ENCODE data around the gene CECR2. TPM values are rescaled to one million over a fixed set of nuclear protein-coding genes. Genes with fewer than 3 reads are reported as not detected.

Gene CECR2
- total RNA-seq, 1 experiment from 2014 or later = 111 TPM

DNA sequence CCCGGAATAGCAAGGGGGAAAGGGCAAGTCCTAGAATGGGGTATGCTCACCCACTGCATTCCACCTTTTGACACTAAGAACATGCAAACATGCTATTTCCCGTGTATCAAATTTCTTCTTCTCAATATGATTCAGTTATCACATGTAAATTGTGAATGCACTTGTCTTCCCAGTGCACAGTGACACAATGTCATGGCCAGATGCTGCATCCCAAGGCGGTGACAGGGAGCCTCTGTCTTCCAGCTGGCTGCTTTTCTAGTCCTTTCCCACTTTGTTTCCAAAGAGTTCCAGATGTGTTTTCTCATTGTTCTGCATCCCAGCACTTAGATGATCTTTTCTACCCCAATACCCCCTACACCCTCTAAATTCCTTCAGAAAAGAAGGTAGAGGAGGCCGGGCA is 206.4 kb downstream of the CECR2 start:
- ATAC-seq = no peak
- H3K9me3 Mint-ChIP-seq = no peaks in the 10 kb centered on the region
- H3K27me3 Mint-ChIP-seq (ENCODE audit: low read depth) = no peaks in the 10 kb centered on the region
- H3K27ac Mint-ChIP-seq = no peak overlapping the region
- H3K4me3 Mint-ChIP-seq = no peak overlapping the region
- H3K4me1 Mint-ChIP-seq = peaks cover 14% of the 10 kb centered on the region
- TF ChIP-seq ETV6 (CRISPR knock-in tag; IDR thresholded peaks at IDR 0.05) (no peak), HMGXB4 (CRISPR knock-in tag; IDR thresholded peaks at IDR 0.05) (no peak), MLX (CRISPR knock-in tag; IDR thresholded peaks at IDR 0.05) (no peak), ATF1 (CRISPR knock-in tag; IDR thresholded peaks at IDR 0.05) (no peak), CDX4 (CRISPR knock-in tag; IDR thresholded peaks at IDR 0.05; ENCODE audit: borderline replicate concordance) (no peak), PRDM15 (CRISPR knock-in tag; IDR thresholded peaks at IDR 0.05) (no peak), ZNF416 (CRISPR knock-in tag; IDR thresholded peaks at IDR 0.05) (no peak), ZNF317 (CRISPR knock-in tag; IDR thresholded peaks at IDR 0.05; ENCODE audit: borderline replicate concordance, low read depth) (no peak), CREB1 (CRISPR knock-in tag; IDR thresholded peaks at IDR 0.05) (no peak), ZNF263 (CRISPR knock-in tag; IDR thresholded peaks at IDR 0.05; ENCODE audit: low read depth) (no peak), ESRRA (CRISPR knock-in tag; IDR thresholded peaks at IDR 0.05; ENCODE audit: borderline replicate concordance) (no peak)
- TF ChIP-seq, protein P1, sequence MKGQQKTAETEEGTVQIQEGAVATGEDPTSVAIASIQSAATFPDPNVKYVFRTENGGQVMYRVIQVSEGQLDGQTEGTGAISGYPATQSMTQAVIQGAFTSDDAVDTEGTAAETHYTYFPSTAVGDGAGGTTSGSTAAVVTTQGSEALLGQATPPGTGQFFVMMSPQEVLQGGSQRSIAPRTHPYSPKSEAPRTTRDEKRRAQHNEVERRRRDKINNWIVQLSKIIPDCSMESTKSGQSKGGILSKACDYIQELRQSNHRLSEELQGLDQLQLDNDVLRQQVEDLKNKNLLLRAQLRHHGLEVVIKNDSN (CRISPR knock-in tag; IDR thresholded peaks at IDR 0.05) = no peak
- ChIA-PET POLR2A (no interaction called here), CTCF (interaction anchor here (1.3 to 2.1 kb wide), 2 partner anchors 18 to 404 kb away, joined by 5 to 6 read pairs; no protein-coding TSS in a partner anchor)
- no peak for DNase-seq (ENCODE audit: low spot score)
- H3K36me3 Mint-ChIP-seq = no peaks in the 10 kb centered on the region

DNA sequence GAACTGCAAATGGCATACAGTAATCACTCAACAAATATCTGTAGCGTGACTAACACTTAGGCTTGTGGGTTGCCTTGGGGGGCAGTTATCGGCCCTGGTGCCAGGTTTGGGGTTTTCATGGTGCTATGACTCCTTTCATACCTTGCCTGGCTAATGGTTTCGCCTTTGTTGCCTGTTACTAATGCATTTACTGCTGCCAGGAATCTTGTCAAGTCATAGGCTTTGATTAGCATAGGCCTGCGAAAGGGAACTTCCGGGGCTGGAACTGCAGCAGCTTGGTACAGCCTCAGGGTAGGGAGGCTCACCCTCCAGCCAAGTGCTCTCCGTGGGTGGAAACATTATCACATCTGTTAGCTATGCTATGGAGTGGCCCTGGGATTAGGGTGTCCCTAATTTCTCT is 207.2 kb downstream of the CECR2 start:
- Mint-ChIP-seq H3K4me3 (no peak overlapping the region), H3K36me3 (no peaks in the 10 kb centered on the region), H3K4me1 (0 out of 2 replicates have a peak, but pooled peaks cover 7% of the 10 kb centered on the region), H3K27ac (no peak overlapping the region), H3K9me3 (no peaks in the 10 kb centered on the region), H3K27me3 (ENCODE audit: low read depth) (no peaks in the 10 kb centered on the region)
- ChIA-PET POLR2A (no interaction called here), CTCF (interaction anchor here (1.3 to 2.1 kb wide), 2 partner anchors 18 to 405 kb away, joined by 5 to 6 read pairs; no protein-coding TSS in a partner anchor)
- DNase-seq (ENCODE audit: low spot score) (no peak), ATAC-seq (no peak)
- no peak for TF ChIP-seq ELF4 (CRISPR knock-in tag; IDR thresholded peaks at IDR 0.05; ENCODE audit: low read depth)

DNA sequence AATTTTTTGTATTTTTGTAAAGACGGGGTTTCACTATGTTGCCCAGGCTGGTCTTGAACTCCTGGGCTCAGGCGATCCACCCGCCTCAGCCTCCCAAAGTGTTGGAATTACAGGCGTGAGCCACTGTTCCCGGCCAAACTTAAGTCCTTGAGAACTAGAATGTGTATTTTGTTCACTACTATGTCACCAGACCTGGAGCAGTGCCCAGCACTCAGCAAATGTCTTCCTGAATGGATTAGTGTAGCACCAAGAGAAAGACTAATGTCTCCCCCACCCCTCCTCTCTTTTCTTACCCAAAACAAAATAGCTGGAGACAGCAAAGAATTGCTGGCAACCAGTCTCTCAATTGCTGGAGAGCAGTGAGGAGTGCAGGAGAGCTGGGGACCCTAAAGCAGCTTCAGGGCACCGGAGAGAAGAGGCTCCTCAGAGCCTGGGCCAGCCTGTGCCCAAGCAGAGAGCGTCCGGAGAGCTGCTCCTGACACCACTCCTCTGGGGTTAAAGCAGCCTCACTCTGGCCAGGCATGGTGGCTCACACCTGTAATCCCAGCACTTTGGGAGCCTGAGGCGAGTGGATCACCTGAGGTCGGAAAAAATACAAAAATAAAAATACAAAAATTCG is 209.0 kb downstream of the CECR2 start:
- ATAC-seq (no peak), DNase-seq (ENCODE audit: low spot score) (no peak)
- Mint-ChIP-seq H3K27me3 (ENCODE audit: low read depth) (no peaks in the 10 kb centered on the region), H3K36me3 (no peaks in the 10 kb centered on the region), H3K9me3 (no peaks in the 10 kb centered on the region), H3K27ac (no peak overlapping the region), H3K4me3 (no peak overlapping the region), H3K4me1 (0 out of 2 replicates have a peak, but pooled peaks cover 7% of the 10 kb centered on the region)
- ChIA-PET CTCF (interaction anchor here (0.6 to 0.8 kb wide), 3 partner anchors 20 to 406 kb away, joined by 3 to 5 read pairs (median 5); no protein-coding TSS in a partner anchor), POLR2A (no interaction called here)
- no peak for TF ChIP-seq ZNF138 (CRISPR knock-in tag; conservative IDR thresholded peaks at IDR 0.05)
- no peak for TF ChIP-seq JAZF1 (CRISPR knock-in tag; IDR thresholded peaks at IDR 0.05)
- no peak for TF ChIP-seq FOXJ3 (CRISPR knock-in tag; IDR thresholded peaks at IDR 0.05; ENCODE audit: borderline replicate concordance)
- TF ChIP-seq ZNF121 (CRISPR knock-in tag; IDR thresholded peaks at IDR 0.05) = no peak
- TF ChIP-seq NR1H2 (CRISPR knock-in tag; IDR thresholded peaks at IDR 0.05) = no peak
- TF ChIP-seq, protein P2, sequence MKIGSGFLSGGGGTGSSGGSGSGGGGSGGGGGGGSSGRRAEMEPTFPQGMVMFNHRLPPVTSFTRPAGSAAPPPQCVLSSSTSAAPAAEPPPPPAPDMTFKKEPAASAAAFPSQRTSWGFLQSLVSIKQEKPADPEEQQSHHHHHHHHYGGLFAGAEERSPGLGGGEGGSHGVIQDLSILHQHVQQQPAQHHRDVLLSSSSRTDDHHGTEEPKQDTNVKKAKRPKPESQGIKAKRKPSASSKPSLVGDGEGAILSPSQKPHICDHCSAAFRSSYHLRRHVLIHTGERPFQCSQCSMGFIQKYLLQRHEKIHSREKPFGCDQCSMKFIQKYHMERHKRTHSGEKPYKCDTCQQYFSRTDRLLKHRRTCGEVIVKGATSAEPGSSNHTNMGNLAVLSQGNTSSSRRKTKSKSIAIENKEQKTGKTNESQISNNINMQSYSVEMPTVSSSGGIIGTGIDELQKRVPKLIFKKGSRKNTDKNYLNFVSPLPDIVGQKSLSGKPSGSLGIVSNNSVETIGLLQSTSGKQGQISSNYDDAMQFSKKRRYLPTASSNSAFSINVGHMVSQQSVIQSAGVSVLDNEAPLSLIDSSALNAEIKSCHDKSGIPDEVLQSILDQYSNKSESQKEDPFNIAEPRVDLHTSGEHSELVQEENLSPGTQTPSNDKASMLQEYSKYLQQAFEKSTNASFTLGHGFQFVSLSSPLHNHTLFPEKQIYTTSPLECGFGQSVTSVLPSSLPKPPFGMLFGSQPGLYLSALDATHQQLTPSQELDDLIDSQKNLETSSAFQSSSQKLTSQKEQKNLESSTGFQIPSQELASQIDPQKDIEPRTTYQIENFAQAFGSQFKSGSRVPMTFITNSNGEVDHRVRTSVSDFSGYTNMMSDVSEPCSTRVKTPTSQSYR (CRISPR knock-in tag; IDR thresholded peaks at IDR 0.05) = no peak
- no peak for TF ChIP-seq JUN (CRISPR knock-in tag; IDR thresholded peaks at IDR 0.05)

All from WTC11 (cell line).